Measurements from ENCODE around the gene SMC2.

DNA sequence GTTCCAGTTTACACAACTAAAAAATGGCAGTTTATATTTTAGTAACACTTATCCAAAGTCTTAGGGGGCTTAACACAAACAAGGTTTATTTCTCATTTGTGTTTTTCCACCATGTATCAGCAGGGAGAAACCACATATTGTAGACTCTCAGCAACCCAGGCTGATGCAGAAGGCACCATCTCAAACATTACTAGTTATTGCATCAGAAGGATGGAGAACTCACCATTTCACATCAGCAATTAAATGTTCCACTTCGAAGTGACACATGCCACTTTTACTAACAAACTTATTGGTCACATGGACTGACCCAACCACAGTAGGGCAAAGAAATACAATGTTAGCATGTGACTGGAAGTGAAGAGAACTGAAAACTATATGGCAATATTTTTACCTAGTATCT, 22.5 kb upstream of the SMC2 start:
- TF ChIP-seq CTCF (IDR thresholded peaks at IDR 0.05 in 4 of 5, conservative IDR thresholded peaks at IDR 0.05 in 1 of 5) (no peak), POLR2A (IDR thresholded peaks at IDR 0.05) (no peak)
